Measurements from ENCODE around the gene SAMD11.

DNA sequence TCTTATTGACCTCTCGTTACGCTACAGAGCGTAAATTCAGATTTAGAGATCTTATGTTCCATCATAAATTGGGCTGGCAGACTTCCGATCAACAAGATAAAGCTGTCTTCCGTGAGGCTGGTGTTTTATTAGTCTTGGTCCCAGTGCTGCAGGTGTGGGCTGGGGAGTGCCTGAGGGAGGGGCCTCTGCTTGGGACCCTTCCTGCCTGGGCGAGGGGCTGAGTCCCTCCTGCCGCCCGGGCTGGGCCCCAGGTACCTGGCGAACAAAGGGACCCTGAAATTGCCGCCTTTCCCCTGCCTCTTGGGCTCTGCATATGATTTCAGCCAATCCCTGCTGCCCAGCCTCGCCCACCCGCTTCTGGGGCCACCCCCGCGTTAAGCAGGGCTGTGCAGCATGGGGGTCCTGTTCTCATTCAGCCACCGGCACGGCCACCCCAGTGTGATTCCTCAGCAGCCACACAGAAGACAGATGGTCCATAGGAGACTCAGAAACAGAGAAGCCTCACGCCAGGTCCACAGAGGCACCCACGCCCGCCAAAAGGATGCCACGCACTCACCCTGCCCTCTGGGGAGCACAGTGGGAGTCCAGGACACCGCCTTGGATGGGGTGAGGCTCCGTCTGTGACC is 6.1 kb upstream of the SAMD11 start:
- TF ChIP-seq REPIN1 (CRISPR knock-in tag; IDR thresholded peaks at IDR 0.05; ENCODE audit: borderline replicate concordance, low read depth): no peak
- no peak for TF ChIP-seq AHR (CRISPR knock-in tag; IDR thresholded peaks at IDR 0.05)
- TF ChIP-seq SMAD9 (CRISPR knock-in tag; IDR thresholded peaks at IDR 0.05): no peak
- no peak for TF ChIP-seq CTCF (CRISPR knock-in tag; IDR thresholded peaks at IDR 0.05)
- no peak for TF ChIP-seq HNF4G (IDR thresholded peaks at IDR 0.05; ENCODE audit: borderline replicate concordance, low read depth, low read length)
- no peak for TF ChIP-seq HNF4G (CRISPR knock-in tag; IDR thresholded peaks at IDR 0.05; ENCODE audit: borderline replicate concordance, low read depth)
- TF ChIP-seq HOXA7 (CRISPR knock-in tag; IDR thresholded peaks at IDR 0.05): no peak
- TF ChIP-seq EZH2 (conservative IDR thresholded peaks at IDR 0.05; ENCODE audit: low read depth, low read length): no peak
- TF ChIP-seq ZFP36L1 (CRISPR knock-in tag; IDR thresholded peaks at IDR 0.05): no peak

Measured in HepG2 (cell line).